Ascending aorta (tissue), 2 donors: ENCODE measurements around the gene RIPOR1. TPM values are rescaled to one million over a fixed set of nuclear protein-coding genes. Genes with fewer than 3 reads are reported as not detected.

Experiments
- DNase-seq, 2 donors: peaks; one replicate each; pipeline ENCODE4 v3.0.0-alpha.2; 2019; ENCODE audit warnings: low spot score in 2 of 2
- H3K27ac ChIP-seq, 2 donors: fragments of 200-600 bp; sonication (generic); one replicate each; pipeline ENCODE4 v1.5.1; 2016 to 2017; ENCODE audit warnings: mild to moderate bottlenecking in 1 of 2
- H3K27me3 ChIP-seq: fragments of 200-600 bp; sonication (generic); one replicate; pipeline ENCODE4 v1.5.1; 2017
- H3K36me3 ChIP-seq, 2 donors: fragments of 200-600 bp; sonication (generic); one replicate each; pipeline ENCODE4 v1.5.1; 2016
- H3K4me1 ChIP-seq, 2 donors: fragments of 200-600 bp; sonication (generic); one replicate each; pipeline ENCODE4 v1.5.1; 2016 to 2017; ENCODE audit warnings: mild to moderate bottlenecking in 1 of 2
- H3K4me3 ChIP-seq, 2 donors: fragments of 200-600 bp; sonication (generic); one replicate each; pipeline ENCODE4 v1.5.1; 2016 to 2017; ENCODE audit warnings: mild to moderate bottlenecking in 1 of 2
- H3K9me3 ChIP-seq, 2 donors: fragments of 200-600 bp; sonication (generic); one replicate each; pipeline ENCODE4 v1.5.1; 2016
- CTCF ChIP-seq, 3 experiments: fragments of 200-600 bp in 2 of 3; fragments of 450-650 bp in 1 of 3; sonication (generic) in 2 of 3; IDR thresholded peaks; one replicate each; pipeline ENCODE4 v1.5.1; 2016 to 2019; ENCODE audit warnings: antibody characterized with exemption in 3 of 3, mild to moderate bottlenecking in 1 of 3, moderate library complexity in 1 of 3
- intact Hi-C: fragments of 100-400 bp; cut with DNase I; formaldehyde crosslinking; loops from one replicate; pipeline ENCODE4 v1.15.1; 2023
- total RNA-seq: library from RNA; depleted of rRNA; stranded (reverse); fragments of >200 nt; gene quantifications from one replicate; pipeline ENCODE4 v1.1.0, GENCODE V29; 2016

The RIPOR1 gene
- total RNA-seq, 1 donor from 2014 or later: 182 TPM

DNA sequence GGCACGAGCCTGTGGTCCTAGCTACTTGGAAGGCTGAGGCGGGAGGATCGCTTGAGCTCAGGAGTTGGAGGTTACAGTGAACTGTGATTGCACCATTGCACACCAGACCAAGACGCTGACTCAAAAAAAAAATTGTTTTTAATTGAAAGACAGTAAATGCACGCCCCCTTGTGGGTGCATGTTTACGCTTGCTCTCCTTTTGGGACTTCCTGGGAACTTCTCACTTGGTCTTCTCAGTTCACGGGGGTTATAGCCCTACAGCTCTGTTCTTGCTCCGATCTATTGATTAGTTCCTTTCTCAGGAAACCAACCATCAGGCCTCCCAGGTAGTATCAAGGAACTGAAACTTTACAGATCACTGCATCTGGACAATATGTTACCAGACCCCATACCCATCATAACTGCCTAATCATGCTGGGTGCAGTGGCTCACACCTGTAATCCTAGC lies 14.2 kb upstream of the RIPOR1 start:
- H3K27me3 ChIP-seq: no peaks in the 10 kb centered on the region
- no peaks in the 10 kb centered on the region for H3K4me1 ChIP-seq
- no peak overlapping the region for H3K27ac ChIP-seq
- H3K9me3 ChIP-seq: no peaks in the 10 kb centered on the region
- DNase-seq: peak in 1 of 2 donors; percentile 92
- no peaks in the 10 kb centered on the region for H3K36me3 ChIP-seq
- peak; percentile 39 to 48 (median 48) for TF ChIP-seq CTCF (IDR thresholded peaks at IDR 0.05)
- H3K4me3 ChIP-seq: no peak overlapping the region
- intact Hi-C loops: no loop called here

- H3K36me3 ChIP-seq: no peaks in the 10 kb centered on the region
- H3K9me3 ChIP-seq: no peaks in the 10 kb centered on the region
- intact Hi-C loops: no loop called here
- no peak for TF ChIP-seq CTCF (IDR thresholded peaks at IDR 0.05)
- DNase-seq: no peak
- no peak overlapping the region for H3K4me3 ChIP-seq
- H3K27me3 ChIP-seq: no peaks in the 10 kb centered on the region
- peaks cover 0 to 2% of the 10 kb centered on the region in 2 donors for H3K4me1 ChIP-seq
- H3K27ac ChIP-seq: no peak overlapping the region
Observed at GRCh38 chr16:67516296-67517154, 12.1 kb upstream of the RIPOR1 start.

DNA sequence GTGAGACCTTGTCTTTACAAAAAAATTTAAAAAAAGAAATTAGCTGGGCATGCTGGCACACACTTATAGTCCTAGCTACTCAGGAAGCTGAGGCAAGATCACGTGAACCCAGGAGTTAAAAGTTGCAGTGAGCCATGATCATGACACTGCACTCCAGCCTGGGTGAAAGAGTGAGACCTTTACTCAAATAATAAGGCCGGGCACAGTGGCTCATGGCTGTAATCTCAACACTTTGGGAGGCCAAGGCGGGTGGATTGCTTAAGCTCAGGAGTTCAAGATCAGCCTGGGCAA lies 11.5 kb upstream of the RIPOR1 start:
- Histone ChIP-seq H3K9me3 (no peaks in the 10 kb centered on the region), H3K4me3 (no peak overlapping the region), H3K27ac (no peak overlapping the region), H3K36me3 (no peaks in the 10 kb centered on the region), H3K4me1 (peaks cover 0 to 5% of the 10 kb centered on the region in 2 donors), H3K27me3 (no peaks in the 10 kb centered on the region)
- TF ChIP-seq CTCF (IDR thresholded peaks at IDR 0.05): no peak
- intact Hi-C loops: no loop called here
- no peak for DNase-seq

DNA sequence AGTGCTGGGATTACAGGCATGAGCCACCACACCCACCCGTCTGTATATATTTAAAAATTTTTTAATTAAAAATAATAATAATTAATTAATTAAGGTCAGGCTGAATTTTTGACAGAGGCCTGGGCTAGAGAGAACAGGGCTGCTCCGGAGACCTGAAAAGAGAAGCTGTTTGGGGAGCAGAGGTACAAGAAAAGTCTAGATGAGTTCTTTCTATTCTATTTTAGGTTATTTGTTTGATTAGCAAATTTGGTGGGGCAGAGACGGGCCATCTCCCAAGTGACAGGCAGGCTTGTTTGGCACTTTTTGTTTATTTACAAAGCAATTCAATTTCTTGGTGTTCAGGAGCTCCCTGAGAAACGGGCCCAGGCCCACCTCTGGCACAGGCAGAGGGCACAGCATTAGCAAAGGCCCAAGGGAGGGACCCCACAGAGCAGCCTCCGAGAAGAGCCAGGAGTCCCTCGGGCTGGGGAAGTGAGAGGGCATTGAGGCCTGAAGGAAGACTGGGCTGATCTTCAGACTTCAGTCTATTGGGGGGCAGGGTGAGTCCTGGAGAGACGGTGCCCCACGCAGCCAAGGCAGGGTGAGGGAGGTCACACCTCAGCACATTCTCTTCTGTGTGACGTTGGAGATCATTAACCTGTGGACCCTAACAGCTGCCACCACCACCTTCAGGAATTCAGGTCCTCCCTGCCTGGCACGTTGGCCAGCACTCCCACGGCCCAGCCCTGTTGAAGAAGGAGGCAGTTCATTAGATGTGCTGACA lies 10.8 kb upstream of the RIPOR1 start:
- Histone ChIP-seq H3K9me3 (no peaks in the 10 kb centered on the region), H3K27ac (no peak overlapping the region), H3K27me3 (no peaks in the 10 kb centered on the region), H3K4me3 (no peak overlapping the region), H3K4me1 (peaks cover 0 to 5% of the 10 kb centered on the region in 2 donors), H3K36me3 (no peaks in the 10 kb centered on the region)
- DNase-seq: no peak
- TF ChIP-seq CTCF (IDR thresholded peaks at IDR 0.05): no peak
- intact Hi-C loops: no loop called here

GRCh38 chr16:67518676-67519075 lies 10.0 kb upstream of the RIPOR1 start:
- Histone ChIP-seq H3K4me3 (no peak overlapping the region), H3K36me3 (no peaks in the 10 kb centered on the region), H3K27ac (no peak overlapping the region), H3K9me3 (no peaks in the 10 kb centered on the region), H3K4me1 (peaks cover 0 to 5% of the 10 kb centered on the region in 2 donors), H3K27me3 (no peaks in the 10 kb centered on the region)
- DNase-seq: no peak
- intact Hi-C loops: no loop called here
- no peak for TF ChIP-seq CTCF (IDR thresholded peaks at IDR 0.05)
